A673 (cell line): ENCODE data around the gene DNAH10.

Experiments used
- CTCF ChIP-seq: fragments of 300-800, 200-600 bp; sonication (generic); conservative IDR thresholded peaks from 2 replicates; pipeline ENCODE4 v1.5.1; 2017; ENCODE audit warnings: low read depth, mild to moderate bottlenecking, antibody characterized with exemption, low read length, moderate library complexity, mixed read lengths
- EZH2 ChIP-seq: fragments of 200-600 bp; sonication (generic); IDR thresholded peaks from 2 replicates; pipeline ENCODE4 v1.6.1; 2017; ENCODE audit warnings: borderline replicate concordance, low read depth, mild to moderate bottlenecking, mixed read lengths, antibody characterized with exemption, low read length; ENCODE audit not compliant: poor library complexity, severe bottlenecking

GRCh38 chr12:123752046-123752445, 10.1 kb upstream of the DNAH10 start:
- TF ChIP-seq CTCF, result no peak
- no peak for TF ChIP-seq EZH2
